ENCODE measurements around the gene DGCR2.
"Not testable (repeated sequence)": the region's sequence is repeated elsewhere in the genome, so short reads cannot be mapped to it uniquely, and the experiment has no call there.

The DGCR2 gene

DNA sequence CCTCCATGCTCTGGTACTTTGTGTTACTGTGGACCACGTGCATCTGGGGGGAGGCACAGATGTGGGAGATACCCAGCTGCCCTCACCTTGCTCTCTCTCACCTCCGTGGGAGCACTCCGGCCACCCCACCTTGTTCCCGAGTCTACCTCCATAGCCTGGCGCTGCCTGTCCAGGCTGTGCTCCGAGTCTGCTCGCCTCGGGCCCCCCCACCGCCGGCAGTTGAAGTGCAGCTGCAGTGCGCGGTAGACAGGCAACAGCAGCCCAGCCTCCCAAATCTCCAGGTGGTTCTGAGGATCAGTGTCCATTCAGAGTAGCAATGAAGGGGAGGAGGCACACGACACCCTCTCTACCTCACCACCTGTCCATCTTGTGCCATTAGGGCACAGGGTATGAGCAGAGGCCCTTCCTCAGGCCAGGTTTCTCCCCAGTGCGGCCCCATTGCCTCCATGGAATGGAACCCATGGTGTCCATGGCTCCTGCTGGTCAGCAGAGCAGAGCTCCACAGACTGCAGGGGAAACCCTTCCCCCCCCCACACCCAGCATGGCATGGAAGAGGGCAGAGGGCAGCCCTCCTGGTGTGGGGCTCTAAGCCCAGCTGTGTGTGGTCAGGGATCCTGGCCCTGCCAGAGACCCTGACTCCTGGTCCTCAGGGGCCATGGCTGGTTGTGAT lies 89.2 kb downstream of the DGCR2 start:
- in situ Hi-C loops (cut with MboI; ENCODE audit: low sequenced_read_pairs) = not testable (repeated sequence)

DNA sequence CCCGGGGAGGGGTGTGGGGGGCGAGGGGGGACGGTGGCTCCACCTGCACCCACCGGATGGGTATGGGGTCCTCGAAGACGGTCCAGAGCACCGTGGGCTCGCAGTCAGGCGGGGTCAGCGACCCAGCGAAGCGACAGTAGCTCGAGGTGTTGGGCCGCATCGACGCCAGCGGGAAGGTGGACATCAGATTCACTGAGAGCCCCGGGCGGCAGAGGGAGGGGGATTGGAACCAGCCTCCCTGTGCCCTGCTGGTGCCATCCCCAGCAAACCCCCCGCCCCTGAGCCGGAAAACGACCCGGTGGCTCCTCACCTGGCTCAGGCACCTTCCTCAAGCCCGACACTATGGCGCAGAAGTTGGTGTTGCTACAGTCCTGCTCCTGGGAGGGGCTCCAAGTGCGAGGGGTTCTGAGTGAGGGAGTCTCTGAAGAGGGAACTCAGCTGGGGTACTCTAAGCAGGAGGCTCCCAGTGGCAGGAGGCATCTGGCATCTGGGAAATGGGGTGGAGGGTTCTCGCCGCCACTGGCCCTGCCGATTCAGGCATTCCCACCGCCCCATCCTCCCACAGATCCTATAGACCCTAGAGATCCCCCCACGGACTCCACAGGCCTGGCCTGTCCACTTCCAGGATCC lies 89.9 kb downstream of the DGCR2 start:
- in situ Hi-C loops (cut with MboI; ENCODE audit: low sequenced_read_pairs) = not testable (repeated sequence)

DNA sequence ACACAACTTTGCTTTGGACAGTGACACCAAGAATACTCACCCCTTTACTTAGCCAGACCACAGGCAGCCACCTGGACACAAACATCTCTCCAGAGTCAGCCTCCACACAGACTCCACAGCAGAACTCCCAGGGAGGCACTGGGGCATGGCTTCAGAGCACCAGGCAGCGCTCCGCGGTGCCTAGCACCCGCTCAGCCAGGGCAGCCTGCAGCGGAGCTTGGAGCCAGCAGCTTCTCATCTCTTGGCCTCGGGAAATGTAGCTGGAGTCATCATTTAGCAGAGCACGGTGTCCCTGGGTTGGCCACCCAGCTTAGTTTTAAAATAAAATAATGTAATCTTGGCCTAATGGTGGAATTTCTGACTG lies 91.3 kb downstream of the DGCR2 start:
- in situ Hi-C loops (cut with MboI; ENCODE audit: low sequenced_read_pairs) = not testable (repeated sequence)

DNA sequence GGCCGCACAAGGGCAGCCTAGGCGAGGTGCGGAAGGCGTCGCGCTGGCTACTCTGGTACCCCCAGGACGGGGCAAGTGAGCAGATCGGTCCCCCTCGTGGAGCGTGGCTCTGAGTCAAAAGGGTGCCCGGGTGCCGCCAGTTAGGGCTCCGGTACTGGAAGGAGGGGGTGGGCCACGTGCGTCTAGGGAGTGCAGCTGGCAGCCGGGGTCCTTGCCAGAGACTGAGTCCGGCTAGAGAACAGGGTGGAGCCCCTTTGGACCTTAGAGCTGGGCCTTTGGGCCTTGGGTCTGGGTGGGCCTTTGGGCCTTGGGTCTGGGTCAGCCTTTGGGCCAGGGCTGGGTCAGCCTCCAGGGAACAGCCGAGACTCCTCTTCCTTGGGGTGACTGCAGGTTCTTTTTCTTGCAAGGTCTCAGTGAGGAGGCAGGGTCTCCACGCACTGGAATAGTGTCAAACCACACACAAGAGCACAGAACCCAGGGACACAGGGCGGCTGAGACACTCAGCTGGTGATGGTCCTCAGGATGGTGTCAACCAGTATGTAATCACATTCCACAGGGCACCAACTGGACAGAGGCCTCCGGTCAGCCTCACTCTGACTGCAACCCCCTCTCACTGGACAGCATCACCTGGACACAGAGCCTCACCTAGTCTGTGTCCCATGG lies 91.9 kb downstream of the DGCR2 start:
- in situ Hi-C loops (cut with MboI; ENCODE audit: low sequenced_read_pairs) = not testable (repeated sequence)

DNA sequence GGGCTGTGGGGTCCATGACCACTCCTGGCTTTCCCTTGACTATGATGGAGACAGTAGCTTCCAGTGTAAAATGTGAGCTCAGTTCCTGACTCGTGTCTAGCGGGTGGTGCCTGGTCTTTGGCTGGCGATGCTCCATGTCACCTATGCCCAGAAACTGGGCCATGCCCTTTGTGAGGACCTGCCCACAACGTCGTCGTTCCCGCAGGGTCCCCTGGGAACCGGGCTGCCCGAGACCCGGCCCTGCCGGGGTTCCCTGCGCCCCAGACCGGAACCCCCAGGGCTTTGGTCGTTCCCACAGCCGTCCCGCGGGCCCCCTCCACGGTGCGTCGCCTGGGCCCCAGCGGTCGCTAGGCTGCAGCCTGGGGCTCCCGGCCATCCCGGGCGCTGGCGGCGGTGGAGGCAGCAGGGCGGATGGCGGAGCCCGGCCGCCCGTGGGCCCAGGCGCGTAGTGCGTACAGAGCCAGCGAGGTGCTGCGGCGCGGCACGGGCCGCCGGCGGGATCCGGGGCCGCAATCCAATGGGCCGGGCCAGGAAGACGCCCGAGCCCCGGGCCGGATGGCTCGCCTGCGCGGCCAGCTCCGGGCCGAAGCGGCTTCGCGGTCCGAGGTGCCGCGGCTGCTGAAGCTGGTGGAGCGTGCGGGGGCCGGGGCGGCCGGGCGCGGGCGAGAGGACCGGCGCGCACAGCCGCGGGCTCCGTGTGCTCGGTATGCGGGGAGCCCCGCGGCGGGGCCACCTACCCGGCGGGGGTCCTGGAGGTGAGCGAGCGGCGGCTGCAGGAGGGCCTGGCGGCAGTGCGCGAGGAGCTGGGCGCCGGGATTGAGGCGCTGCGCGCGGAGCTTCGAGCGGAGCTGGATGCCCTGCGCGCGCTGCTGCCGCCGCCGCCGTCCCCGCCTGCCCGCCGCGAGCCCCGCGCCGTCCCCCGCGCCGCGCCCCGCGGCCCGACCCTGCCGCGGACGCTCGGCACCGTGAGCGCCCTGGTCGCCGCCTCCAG lies 92.8 kb downstream of the DGCR2 start:
- in situ Hi-C loops (cut with MboI; ENCODE audit: low sequenced_read_pairs) = not testable (repeated sequence)

DNA sequence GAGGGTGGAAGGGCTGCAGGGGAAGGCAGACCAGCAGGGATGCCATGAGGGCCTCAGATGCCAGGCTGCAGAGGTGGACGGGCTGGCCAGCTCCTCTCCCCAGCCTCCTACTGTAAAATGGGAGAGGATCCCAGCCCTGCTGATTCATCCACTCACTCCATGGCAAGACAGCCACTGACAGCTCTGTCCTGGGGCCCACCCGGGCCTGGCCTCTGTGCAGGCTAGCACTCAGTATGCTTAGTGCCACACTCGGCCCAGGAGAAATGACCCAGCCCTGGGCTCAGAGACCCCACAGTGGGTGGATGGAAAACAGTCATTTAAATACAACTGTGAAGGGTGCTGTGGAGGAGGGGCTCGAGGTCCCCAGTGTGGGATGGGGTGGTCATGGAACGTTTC lies 94.2 kb downstream of the DGCR2 start:
- in situ Hi-C loops (cut with MboI; ENCODE audit: low sequenced_read_pairs) = not testable (repeated sequence)

DNA sequence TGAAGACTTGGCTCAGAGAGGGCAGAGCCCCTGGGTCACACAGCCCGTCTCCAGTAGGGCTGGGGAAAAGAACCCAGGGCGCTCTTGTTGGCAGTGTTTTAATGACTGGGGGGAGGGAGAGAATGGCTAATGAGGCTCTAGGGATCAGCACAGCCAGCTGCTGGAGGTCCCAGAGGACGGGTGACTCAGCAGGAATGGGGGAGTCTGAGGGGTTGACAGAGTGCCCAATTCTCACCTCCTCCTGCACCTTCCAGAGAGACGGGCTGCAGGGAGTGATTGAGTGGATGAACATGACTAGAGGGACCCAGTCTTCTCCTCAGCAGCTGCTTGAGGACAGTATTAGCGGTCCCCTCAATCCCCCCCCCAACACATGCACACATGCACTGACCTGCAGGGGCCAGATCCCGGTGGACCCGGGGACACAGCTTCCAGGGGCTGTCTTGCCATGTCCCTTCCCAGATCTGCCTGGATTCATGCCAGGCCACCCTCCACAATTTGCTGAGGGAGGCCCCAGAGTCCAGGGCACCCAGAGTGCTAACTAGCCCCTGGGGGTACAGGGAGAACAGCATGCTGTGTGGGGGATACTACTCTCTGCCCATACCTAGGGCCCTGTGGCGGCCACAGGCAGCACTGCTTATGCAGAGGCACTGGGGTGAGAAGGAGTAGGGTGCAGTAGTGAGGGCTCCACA lies 94.7 kb downstream of the DGCR2 start:
- in situ Hi-C loops (cut with MboI; ENCODE audit: low sequenced_read_pairs) = not testable (repeated sequence)

DNA sequence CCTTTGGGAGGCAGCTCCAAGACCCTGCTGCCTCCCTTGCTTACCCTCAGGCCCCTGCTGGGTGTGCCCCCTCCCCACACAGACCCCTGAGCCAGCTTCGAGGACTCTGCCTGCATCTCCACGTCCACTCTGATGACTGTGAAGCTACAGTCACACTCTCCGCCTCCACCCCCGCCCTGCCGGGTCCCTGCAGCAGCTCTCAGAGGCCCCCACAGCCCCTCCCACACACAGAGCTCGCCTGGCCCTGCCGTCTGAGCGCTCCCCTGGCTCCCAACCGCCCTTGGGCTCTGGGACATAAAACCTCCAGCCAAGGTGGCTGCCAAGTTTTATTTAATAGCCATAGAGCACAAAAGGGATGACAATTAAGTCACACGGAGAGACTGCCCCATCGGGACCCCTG lies 96.1 kb downstream of the DGCR2 start:
- in situ Hi-C loops (cut with MboI; ENCODE audit: low sequenced_read_pairs) = not testable (repeated sequence)

DNA sequence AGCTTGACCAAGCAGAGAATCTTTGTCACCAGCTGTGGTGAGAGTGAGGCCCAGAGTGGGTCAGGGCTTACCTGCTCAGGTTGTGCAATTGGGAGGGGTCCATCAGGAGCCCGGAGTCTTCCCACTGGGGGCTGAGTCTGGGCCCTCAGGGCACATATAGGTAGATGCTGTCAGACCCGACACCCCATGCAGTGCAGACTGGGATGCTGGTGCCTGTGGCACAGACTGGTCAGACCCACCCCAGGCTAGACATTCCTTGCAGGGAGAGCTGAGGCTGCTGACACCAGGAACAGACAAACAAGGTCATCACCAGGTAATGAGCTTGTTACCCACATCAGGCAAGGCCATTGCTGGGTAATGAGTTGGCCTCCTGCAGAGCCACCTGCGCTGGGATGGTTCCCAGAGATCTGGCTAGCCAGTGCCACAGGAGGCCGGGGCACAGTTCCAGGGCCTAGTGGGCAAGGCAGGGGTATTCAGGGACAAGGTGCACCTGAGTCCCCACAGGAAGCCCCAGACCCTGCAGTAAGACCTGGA lies 97.2 kb downstream of the DGCR2 start:
- in situ Hi-C loops (cut with MboI; ENCODE audit: low sequenced_read_pairs) = not testable (repeated sequence)

DNA sequence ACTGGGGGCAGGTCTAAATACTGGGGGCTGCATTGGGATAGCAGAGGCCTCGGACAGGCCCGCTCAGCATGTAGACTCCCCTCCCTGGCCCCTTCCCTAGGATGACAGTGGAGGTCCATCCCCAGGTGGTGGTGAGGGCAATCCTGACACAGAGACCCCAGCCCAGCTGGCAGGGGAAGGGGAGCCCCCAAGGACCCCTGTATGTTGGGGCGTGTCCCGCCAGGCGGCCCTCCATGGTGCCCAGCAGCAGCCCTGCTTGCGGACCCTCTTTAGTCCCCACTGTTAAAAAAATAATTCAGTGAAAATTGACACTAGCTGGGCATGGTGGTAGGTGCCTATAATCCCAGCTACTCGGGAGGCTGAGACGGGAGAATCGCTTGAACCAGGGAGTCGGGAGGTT lies 98.3 kb downstream of the DGCR2 start:
- in situ Hi-C loops (cut with MboI; ENCODE audit: low sequenced_read_pairs) = not testable (repeated sequence)

DNA sequence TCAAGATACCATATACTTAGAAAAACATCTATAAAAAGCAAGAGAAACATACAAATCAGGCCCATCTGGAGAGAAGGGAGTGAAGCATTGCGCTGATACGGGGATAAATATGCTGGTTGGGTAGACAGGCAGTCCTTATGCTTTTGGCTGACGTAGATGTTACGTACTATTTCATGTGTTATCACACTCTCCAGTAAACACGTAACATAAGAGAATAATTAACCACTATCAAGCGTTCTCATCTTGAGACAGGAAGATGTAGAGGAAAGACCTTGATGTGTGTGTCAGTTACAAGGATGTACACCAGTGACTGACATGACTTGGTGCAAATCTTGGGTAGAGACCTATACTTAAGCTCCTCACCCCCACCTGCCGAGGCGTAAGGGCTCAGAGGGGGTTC lies 99.5 kb downstream of the DGCR2 start:
- in situ Hi-C loops (cut with MboI; ENCODE audit: low sequenced_read_pairs) = no loop called here

DNA sequence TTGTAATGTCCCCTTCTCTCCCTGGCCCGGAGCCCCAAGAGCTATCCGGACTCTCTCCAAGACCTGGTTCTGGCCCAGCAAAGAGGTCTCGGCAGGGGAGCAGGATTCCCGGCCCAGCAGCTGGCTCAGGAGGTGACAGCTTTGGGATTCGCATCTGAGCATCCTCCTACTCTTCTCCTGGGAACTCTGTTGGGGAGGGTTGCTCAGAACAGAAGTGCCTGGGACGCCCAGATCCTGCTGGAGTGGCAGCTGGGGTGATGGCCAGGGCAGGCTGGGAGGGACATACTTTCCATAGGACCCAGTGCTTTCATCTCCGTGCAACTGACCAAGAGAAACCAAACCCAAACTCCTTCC lies 102.6 kb downstream of the DGCR2 start:
- in situ Hi-C loops (cut with MboI; ENCODE audit: low sequenced_read_pairs) = no loop called here

DNA sequence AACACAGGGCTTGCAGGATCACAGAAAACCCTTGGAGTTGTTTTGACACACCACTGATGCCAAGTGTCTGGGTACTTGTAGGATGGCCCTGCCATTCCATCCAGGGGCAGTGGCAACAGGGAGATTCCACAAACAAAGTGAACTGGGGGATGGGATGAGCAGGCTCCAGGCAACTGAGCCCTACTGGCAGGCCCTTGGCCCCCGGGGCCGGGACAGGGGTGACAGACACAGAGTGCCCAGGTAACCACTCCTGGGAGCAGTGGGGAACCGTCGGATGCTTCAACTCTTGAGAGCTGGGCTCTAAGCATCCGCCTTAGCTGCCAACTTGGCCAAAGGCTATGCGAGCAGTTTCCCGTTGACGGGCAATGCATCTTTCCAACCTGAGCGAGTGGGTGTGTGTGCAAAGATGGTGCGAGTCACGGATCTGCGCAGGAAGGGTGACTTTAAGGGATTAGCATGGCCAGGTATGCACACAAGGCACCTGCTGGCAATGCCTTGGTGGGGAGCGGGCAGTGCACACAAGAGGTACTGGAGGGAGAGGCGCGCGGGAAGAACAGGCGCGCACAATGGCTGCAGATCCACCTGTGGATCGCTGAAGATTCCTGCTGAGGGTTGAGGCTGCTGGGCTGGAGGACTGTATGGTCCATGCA lies 103.1 kb downstream of the DGCR2 start:
- in situ Hi-C loops (cut with MboI; ENCODE audit: low sequenced_read_pairs) = no loop called here

DNA sequence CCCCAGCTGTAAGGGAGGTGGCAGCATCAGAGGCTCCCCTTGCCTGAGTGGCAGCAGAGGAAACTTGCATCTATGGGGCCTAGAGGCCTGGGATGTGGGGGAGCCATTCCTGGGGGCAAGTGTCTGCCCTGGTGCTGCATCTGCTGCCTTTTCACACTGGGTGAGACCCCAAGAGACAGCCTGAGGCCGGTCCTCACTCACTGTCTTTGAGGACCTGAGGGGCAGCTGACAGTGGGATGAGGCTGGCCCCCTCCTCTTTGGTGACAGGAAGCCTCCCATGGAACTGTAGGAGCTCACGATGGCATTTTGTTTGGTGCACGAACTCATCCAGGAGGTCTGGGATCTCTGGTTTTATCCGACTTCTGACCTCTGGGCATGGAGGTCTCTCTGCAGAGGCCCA lies 104.0 kb downstream of the DGCR2 start:
- in situ Hi-C loops (cut with MboI; ENCODE audit: low sequenced_read_pairs) = no loop called here

DNA sequence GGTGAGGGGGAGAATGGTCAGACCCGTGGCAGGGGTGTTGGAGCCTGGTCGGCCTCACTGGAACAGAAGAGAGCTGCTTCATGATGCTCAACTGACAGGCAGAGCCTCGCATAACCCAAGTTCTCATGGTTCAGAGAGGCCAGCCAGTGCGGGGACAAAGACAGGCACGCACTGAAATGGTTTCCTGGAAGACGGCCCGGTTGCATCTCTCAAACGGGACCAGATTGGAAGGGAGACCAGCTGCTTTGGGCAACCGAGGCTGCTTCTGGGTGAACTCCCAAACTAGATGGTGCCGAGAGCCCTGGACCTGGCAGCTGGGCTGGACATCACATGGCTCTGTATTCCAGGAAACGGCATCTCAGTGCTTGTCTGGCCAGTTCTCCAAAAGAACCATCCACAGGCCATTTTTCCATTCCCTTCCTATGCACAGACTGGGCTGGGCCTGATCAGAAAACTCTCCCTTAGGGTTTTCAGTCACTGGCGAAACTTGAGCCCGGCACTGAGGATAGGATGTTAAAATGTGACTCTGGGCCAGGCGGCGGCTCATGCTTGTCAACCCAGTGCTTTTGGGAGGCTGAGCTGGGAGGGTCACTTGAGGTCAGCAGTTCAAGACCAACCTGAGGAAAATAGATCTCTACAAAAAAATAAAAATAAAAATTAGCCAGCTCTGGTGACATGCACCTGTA lies 106.0 kb downstream of the DGCR2 start:
- in situ Hi-C loops (cut with MboI; ENCODE audit: low sequenced_read_pairs) = no loop called here

DNA sequence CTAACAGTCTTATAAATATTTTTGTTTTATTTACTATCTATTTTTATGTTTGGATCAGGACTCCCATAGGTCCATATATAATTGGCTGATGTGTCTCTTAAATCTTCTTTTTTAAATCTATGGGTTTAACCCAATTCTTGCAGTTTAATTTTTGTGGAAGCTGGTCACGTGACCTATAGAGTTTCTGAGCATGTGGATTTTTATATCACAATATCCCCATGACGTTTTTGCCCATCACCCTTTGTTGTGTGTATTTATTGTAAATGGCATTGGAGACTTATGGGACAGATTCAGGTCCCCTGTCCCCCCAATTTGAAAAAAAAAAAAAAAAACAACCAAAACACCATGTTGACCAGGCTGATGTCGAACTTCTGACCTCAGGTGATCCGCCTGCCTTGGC lies 107.3 kb downstream of the DGCR2 start:
- in situ Hi-C loops (cut with MboI; ENCODE audit: low sequenced_read_pairs) = no loop called here

DNA sequence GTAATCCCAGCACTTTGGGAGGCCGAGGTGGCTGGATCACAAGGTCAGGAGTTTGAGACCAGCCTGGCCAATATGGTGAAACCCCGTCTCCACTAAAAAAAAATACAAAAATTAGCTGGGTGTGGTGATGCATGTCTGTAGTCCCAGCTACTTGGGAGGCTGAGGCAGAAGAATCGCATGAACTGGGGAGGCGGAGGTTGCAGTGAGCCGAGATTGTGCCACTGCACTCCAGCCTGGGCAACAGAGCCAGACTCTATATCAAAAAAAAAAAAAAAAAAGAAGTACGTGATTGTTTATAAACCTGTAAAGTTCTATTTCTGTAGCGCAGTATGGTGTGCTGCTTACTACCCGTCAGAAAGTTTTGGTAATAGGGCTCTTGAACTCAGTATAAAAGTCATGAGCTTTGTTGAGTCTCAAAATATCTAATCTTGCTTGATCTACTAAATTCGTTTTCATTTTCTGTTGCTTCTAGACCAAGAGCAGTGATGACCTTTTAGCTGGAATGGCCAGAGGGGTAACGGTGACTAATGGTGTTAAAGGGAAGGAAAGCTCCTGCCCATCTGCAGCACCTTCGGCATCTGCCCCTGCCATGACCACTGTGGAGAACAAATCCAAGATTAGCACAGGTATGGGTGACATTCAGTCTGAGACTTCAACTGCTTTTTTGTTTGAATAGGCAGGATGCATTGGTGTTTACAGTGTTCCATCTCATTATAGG lies 108.2 kb downstream of the DGCR2 start:
- in situ Hi-C loops (cut with MboI; ENCODE audit: low sequenced_read_pairs) = not testable (repeated sequence)

DNA sequence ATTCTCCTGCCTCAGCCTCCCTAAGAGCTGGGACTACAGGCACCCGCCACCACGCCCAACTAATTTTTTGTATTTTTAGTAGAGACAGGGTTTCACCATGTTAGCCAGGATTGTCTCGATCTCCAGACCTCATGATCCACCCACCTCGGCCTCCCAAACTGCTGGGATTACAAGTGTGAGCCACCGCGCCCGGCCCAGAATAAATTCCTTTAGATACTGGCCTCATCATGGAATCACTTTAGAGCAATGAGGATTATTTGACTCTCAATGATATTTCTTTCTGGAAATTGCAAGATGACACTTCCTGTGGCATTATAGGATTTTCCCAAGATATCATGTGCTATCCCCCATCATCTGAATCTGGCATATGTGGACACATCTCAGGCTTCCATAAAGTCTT lies 108.8 kb downstream of the DGCR2 start:
- in situ Hi-C loops (cut with MboI; ENCODE audit: low sequenced_read_pairs) = not testable (repeated sequence)

All from hTERT RPE-1 (cell line).